Right lobe of liver (tissue), 4 donors: Measurements from ENCODE around the gene HSPG2.

Experiments
- POLR2A ChIP-seq: fragments of 450-650 bp; IDR thresholded peaks from one replicate; pipeline ENCODE4 v1.6.1; 2017; ENCODE audit warnings: antibody characterized with exemption, mild to moderate bottlenecking
- TF ChIP-seq, protein P1 (sequence below), 4 donors: fragments of 200-600 bp in 3 of 4; fragments of 450-650 bp in 1 of 4; IDR thresholded peaks; one replicate each; pipeline versions ENCODE4 v1.5.1 to v1.8.0; 2016 to 2022; ENCODE audit warnings: antibody characterized with exemption in 4 of 4, mild to moderate bottlenecking in 2 of 4
- donor health status: DM: no; HTN: no; CAD: no.
- donor health status: DM: no; HTN: no; CAD: no.
- donor health status: DM: no; HTN: yes; CAD: no.

DNA sequence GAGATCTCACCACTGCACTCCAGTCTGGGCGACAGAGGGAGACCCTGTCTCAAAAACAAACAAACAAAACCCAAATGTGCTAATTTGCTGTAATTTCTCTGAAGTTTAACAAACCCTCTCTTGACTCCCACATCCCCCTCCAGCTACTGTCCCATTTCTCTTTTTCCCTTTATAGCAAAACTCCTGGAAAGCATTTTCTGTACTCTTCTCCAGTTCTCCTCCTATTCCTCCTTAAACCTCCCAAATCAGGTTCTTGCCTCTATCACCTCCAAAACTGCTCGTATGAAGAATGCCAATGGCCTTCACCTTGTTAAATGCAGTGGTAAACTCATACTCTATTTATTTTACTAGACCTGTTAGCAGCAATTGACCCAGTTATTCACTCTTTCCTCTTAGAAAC is 150.5 kb downstream of the HSPG2 start:
- TF ChIP-seq, protein P1, sequence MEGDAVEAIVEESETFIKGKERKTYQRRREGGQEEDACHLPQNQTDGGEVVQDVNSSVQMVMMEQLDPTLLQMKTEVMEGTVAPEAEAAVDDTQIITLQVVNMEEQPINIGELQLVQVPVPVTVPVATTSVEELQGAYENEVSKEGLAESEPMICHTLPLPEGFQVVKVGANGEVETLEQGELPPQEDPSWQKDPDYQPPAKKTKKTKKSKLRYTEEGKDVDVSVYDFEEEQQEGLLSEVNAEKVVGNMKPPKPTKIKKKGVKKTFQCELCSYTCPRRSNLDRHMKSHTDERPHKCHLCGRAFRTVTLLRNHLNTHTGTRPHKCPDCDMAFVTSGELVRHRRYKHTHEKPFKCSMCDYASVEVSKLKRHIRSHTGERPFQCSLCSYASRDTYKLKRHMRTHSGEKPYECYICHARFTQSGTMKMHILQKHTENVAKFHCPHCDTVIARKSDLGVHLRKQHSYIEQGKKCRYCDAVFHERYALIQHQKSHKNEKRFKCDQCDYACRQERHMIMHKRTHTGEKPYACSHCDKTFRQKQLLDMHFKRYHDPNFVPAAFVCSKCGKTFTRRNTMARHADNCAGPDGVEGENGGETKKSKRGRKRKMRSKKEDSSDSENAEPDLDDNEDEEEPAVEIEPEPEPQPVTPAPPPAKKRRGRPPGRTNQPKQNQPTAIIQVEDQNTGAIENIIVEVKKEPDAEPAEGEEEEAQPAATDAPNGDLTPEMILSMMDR (IDR thresholded peaks at IDR 0.05) = no peak
- no peak for TF ChIP-seq POLR2A
